SK-N-SH treated with all-trans-retinoic acid at 6 μM for 48 hours (cell line): ENCODE measurements around the gene ZNF541.
"Not testable (repeated sequence)": the region's sequence is repeated elsewhere in the genome, so short reads cannot be mapped to it uniquely, and the experiment has no call there.

Experiments used
- ATAC-seq: fragments of 200-7000 bp; cut with Tn5 transposase; 3 replicates; pipeline ENCODE4 v1.9.1; 2020; ENCODE audit warnings: mild to moderate bottlenecking, moderate library complexity
- ARNTL ChIP-seq: fragments of 450-650 bp; formaldehyde crosslinking; IDR thresholded peaks from 2 replicates; pipeline ENCODE4 v1.5.0; 2020; ENCODE audit warnings: low read depth, mild to moderate bottlenecking, moderate library complexity, borderline replicate concordance
- CSDC2 ChIP-seq: fragments of 250-450 bp; sonication (Bioruptor Pico); IDR thresholded peaks from 2 replicates; pipeline ENCODE4 v1.5.0; 2020; ENCODE audit warnings: mild to moderate bottlenecking, moderate library complexity
- ESRRG ChIP-seq: fragments of 250-450 bp; sonication (Bioruptor Pico); IDR thresholded peaks from 2 replicates; pipeline ENCODE4 v1.6.1; 2021; ENCODE audit warnings: mild to moderate bottlenecking
- GLIS3 ChIP-seq: fragments of 250-450 bp; sonication (Bioruptor Pico); IDR thresholded peaks from 2 replicates; pipeline ENCODE4 v1.5.0; 2020; ENCODE audit warnings: mild to moderate bottlenecking, moderate library complexity
- ISL1 ChIP-seq: fragments of 250-450 bp; sonication (Bioruptor Pico); IDR thresholded peaks from 2 replicates; pipeline ENCODE4 v2.1.2; 2022; ENCODE audit warnings: mild to moderate bottlenecking, moderate library complexity
- OSR1 ChIP-seq: fragments of 250-450 bp; sonication (Bioruptor Pico); IDR thresholded peaks from 2 replicates; pipeline ENCODE4 v1.8.0; 2022; ENCODE audit warnings: moderate library complexity, mild to moderate bottlenecking, inconsistent platforms
- POU6F1 ChIP-seq: fragments of 250-450 bp; sonication (Bioruptor Pico); IDR thresholded peaks from 2 replicates; pipeline ENCODE4 v1.8.0; 2021; ENCODE audit warnings: low read depth, mild to moderate bottlenecking, moderate library complexity, borderline replicate concordance
- RARB ChIP-seq: fragments of 250-450 bp; sonication (Bioruptor Pico); IDR thresholded peaks from 2 replicates; pipeline ENCODE4 v1.8.0; 2021; ENCODE audit warnings: mild to moderate bottlenecking, moderate library complexity
- SNAI2 ChIP-seq: fragments of 250-450 bp; sonication (Bioruptor Pico); IDR thresholded peaks from 2 replicates; pipeline ENCODE4 v1.5.0; 2020; ENCODE audit warnings: mild to moderate bottlenecking, moderate library complexity
- TCF4 ChIP-seq: fragments of 250-450 bp; sonication (Bioruptor Pico); IDR thresholded peaks from 2 replicates; pipeline ENCODE4 v1.8.0; 2021; ENCODE audit warnings: mild to moderate bottlenecking, moderate library complexity, borderline replicate concordance
- TOX ChIP-seq: fragments of 250-450 bp; sonication (Bioruptor Pico); IDR thresholded peaks from 2 replicates; pipeline ENCODE4 v1.8.0; 2021; ENCODE audit warnings: mild to moderate bottlenecking, moderate library complexity, borderline replicate concordance
- ZC3H10 ChIP-seq: fragments of 250-450 bp; sonication (Bioruptor Pico); IDR thresholded peaks from 2 replicates; pipeline ENCODE4 v1.5.1; 2021; ENCODE audit warnings: mild to moderate bottlenecking, moderate library complexity
- ZFP3 ChIP-seq: fragments of 250-450 bp; sonication (Bioruptor Pico); IDR thresholded peaks from 2 replicates; pipeline ENCODE4 v1.5.0; 2020; ENCODE audit warnings: mild to moderate bottlenecking, moderate library complexity
- ZFP30 ChIP-seq: fragments of 450-650 bp; formaldehyde crosslinking; IDR thresholded peaks from 2 replicates; pipeline ENCODE4 v1.5.0; 2022; ENCODE audit warnings: mild to moderate bottlenecking, moderate library complexity
- ZNF565 ChIP-seq: fragments of 450-650 bp; formaldehyde crosslinking; conservative IDR thresholded peaks from 2 replicates; pipeline ENCODE4 v1.5.0; 2020; ENCODE audit warnings: low read depth, mild to moderate bottlenecking, moderate library complexity
- ZNF70 ChIP-seq: fragments of 450-650 bp; formaldehyde crosslinking; IDR thresholded peaks from 2 replicates; pipeline ENCODE4 v1.5.0; 2020; ENCODE audit warnings: mild to moderate bottlenecking, moderate library complexity
- ZNF8 ChIP-seq: fragments of 450-650 bp; formaldehyde crosslinking; IDR thresholded peaks from 2 replicates; pipeline ENCODE4 v1.5.0; 2020; ENCODE audit warnings: mild to moderate bottlenecking, moderate library complexity
- TF ChIP-seq, protein P1 (sequence below): fragments of 250-450 bp; sonication (Bioruptor Pico); IDR thresholded peaks from 2 replicates; pipeline ENCODE4 v1.8.0; 2020; ENCODE audit warnings: mild to moderate bottlenecking, moderate library complexity, borderline replicate concordance

The ZNF541 gene

DNA sequence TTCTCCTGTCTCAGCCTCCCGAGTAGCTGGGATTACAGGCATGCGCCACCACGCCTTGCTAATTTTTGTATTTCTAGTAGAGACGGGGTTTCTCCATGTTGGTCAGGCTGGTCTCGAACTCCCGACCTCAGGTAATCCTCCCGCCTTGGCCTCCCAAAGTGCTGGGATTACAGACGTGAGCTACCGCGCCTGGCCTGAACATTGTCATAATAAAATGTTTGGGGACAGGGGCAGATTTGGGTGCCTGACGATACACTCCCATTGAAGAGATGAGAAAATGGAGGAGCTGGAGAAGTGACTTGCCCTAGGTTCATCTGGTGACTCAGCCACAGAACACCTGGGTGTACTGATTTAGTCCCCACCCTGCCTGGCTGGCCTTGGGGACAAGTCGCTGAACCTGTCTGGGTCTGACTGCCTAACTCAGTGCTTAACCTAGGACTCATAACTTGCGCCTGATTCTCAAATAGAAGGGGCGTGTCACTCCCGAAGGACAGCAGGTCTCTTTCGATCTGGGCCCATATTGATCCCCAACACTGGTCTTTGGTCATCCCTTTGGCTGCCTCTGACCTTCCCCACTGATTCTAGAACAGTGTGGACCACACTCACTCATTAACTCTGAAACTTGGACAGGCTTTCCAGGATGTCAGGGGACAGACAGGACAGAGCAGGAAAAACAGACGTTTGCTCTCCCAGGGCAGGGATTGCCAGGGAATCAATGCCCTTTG, 28.4 kb upstream of the ZNF541 start:
- ATAC-seq, result no peak
- no peak for TF ChIP-seq CSDC2 (CRISPR knock-in tag)
- no peak for TF ChIP-seq ZC3H10
- TF ChIP-seq RARB (CRISPR knock-in tag), result no peak
- no peak for TF ChIP-seq ISL1 (CRISPR knock-in tag)
- TF ChIP-seq ZFP30 (CRISPR knock-in tag), result no peak
- TF ChIP-seq ZNF565 (CRISPR knock-in tag), result no peak
- no peak for TF ChIP-seq ZFP3
- no peak for TF ChIP-seq POU6F1 (CRISPR knock-in tag)
- no peak for TF ChIP-seq TCF4 (CRISPR knock-in tag)
- TF ChIP-seq, protein P1, sequence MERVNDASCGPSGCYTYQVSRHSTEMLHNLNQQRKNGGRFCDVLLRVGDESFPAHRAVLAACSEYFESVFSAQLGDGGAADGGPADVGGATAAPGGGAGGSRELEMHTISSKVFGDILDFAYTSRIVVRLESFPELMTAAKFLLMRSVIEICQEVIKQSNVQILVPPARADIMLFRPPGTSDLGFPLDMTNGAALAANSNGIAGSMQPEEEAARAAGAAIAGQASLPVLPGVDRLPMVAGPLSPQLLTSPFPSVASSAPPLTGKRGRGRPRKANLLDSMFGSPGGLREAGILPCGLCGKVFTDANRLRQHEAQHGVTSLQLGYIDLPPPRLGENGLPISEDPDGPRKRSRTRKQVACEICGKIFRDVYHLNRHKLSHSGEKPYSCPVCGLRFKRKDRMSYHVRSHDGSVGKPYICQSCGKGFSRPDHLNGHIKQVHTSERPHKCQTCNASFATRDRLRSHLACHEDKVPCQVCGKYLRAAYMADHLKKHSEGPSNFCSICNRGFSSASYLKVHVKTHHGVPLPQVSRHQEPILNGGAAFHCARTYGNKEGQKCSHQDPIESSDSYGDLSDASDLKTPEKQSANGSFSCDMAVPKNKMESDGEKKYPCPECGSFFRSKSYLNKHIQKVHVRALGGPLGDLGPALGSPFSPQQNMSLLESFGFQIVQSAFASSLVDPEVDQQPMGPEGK (CRISPR knock-in tag), result no peak
- no peak for TF ChIP-seq ZNF8 (CRISPR knock-in tag)

- peak; percentile 93 for ATAC-seq
- TF ChIP-seq GLIS3 (CRISPR knock-in tag) (no peak), SNAI2 (CRISPR knock-in tag) (no peak), ZC3H10 (no peak), RARB (CRISPR knock-in tag) (no peak), ZFP3 (no peak), OSR1 (CRISPR knock-in tag) (no peak), TCF4 (CRISPR knock-in tag) (no peak), ZNF70 (CRISPR knock-in tag) (no peak), ARNTL (CRISPR knock-in tag) (no peak), TOX (CRISPR knock-in tag) (no peak), ESRRG (CRISPR knock-in tag) (no peak)
- TF ChIP-seq, protein P1 (CRISPR knock-in tag), result no peak
Observed at GRCh38 chr19:47600246-47601179, 27.6 kb upstream of the ZNF541 start.

DNA sequence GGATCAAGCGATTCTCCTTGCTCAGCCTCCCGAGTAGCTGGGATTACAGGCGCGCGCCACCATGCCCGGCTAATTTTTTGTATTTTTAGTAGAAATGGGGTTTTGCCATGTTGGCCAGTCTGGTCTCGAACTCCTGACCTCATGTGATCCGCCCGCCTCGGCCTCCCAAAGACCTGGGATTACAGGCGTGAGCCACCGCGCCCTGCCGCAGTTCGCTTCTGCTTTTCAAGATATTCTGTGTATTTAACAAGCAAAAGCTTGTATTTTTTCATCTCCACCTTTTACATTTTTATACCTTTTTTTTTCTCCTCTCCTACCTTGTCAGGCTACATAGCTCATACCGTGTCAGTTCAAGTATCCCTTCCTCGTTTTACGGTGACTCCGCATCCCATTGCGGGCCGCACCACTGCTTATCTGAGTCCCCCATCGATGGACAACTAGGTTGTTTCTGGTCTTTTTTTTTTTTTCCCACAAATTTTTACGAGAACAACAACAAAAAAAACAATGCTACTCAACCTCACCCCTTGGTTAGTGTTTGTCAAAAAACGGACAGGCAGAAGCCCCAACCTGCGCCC, 26.8 kb upstream of the ZNF541 start:
- ATAC-seq, result not testable (repeated sequence)

DNA sequence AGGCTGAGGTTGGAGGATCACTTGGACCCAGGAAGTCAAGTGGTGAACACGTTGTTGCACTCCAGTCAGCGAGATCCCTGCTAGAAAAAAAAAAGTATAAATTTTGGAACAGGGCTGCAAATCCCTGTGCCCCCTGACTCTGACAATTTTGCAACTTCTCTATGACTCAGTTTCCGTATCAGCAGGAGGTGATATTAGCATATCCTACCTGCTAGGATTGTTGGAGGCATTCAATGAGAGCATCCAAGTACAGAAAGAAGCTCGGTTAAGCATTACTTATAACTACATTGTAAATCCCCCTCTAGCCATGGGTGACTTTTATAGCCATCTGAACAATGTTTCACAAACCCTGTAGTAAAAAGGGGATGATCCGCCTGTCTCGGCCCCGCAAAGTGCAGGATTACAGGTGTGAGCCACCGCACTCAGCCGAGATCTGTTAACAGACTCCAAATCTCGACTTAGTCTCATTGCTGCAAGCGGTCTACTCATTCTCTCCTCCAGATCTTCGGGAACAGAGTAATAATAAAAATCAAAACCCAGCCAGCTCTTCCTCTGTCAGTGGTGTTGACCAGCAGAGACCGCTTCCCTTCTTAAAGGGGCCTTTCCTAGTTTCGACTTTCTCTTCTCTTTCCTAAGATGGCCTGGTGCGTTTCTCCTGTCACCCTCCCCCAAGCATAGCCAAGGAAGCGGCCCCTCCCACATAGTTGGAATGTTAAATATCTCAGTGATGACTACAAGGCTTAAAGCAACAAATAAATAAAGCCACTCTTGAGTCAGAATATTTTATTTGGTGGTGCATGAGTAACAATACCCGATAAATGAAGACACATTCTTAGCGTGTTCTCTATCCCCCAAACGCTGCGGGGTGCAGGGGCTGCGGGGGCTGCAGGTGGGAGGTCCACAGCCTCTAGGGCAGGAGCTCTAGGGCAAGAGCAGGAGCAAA, 25.7 kb upstream of the ZNF541 start:
- ATAC-seq, result peak; percentile 66
- no peak for TF ChIP-seq ZC3H10
- TF ChIP-seq, protein P1 (CRISPR knock-in tag), result peak; percentile 34; the same call in 1 of the 2 replicates
